NCI-H2107 treated with DMSO at 0.1 percent for 48 hours (cell line): ENCODE data around the gene IL27RA.
"Not testable (repeated sequence)": the region's sequence is repeated elsewhere in the genome, so short reads cannot be mapped to it uniquely, and the experiment has no call there.

Experiments
- DNase-seq: peaks from one replicate; lab custom pipeline; 2025; ENCODE audit not compliant: unreplicated experiment; lab: John Stamatoyannopoulos, UW

IL27RA gene

DNA sequence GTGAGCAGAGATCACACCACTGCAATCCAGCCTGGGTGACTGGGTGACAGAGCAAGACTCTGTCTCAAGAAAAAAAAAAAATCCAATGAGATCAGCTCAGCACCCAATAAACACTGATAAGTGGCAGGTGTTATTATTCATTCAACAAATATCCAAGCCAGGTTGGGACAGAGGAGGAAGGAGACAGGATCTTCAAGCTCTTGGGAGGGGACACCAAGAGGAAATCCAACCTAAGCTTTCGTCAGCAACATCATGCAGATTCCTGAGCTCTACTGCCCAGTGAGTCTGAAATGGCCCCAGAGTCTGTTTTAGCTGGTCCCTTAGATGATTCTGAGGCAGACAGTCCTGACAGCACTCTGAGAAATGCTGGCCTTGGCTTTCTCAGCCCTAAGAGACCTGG, 33.1 kb upstream of the IL27RA start:
- DNase-seq = no peak

- no peak for DNase-seq
These were observed 32.5 kb upstream of the IL27RA start for GRCh38 chr19:13999085-13999484.

DNA sequence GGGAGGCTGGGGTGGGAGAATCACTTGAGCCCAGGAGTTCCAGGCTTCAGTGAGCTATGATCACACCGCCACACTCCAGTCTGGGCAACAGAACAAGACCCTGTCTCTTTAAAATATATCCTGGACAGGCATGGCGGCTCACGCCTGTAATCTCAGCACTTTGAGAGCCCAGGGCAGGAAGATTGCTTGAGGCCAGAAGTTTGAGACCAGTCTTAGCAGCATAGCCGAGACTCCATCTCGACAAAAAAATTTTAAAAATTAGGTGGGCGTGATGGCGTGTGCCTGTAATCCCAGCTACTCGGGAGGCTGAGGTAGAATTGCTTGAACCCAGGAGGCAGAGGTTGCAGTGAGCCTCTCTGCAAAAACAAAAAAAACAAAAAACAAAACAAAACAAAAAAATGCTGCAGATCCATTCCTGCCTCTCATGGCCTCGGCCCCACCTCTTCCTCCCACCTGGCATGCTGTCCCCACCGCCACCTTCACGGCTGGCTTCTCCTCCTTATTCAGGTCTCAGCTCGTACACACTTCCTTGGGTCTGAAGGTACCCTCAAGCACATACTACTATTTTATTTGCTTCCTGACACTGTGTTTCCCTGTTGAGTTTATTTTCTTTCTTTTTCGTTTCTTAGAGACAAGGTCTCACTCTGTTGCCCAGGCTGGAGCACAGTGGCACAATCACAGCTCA, 30.7 kb upstream of the IL27RA start:
- DNase-seq = no peak

GRCh38 chr19:14002571-14003250, 28.9 kb upstream of the IL27RA start:
- DNase-seq = no peak

DNA sequence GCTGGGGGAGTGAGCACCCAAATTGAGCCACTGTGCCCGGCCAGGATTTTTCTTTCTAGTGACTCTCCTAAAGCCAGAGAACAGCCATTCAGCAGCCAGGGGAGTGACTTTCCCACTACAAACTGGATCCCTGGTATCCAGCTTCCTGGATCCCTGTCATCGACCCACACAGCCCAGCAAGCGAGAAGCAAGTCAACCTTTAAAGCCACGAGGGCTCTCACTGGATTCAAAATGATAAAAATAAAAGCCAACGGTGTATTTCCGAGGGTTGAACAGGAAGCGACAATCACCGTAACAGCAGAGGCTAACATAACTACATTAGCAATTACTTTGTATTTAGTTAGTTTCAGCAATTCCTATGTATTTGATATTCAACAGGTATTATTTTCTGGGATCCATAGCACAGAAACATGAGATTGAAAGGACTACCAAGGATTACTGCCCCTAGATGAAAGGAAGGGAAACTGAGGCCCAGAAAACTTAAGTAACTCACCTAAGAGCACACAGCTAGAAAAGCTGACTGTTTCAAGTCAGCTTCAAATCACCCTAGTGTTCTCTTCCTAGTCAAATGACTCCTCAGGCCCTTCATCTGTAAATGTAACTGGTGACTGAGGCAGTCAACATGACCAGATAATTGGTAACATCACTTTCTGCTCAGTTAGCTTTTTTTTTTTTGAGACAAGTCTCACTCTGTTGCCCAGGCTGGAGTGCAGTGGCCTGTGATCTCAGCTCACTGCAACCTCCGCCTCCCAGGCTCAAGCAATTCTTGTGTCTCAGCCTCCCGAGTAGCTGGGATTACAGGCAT, 28.1 kb upstream of the IL27RA start:
- DNase-seq = no peak

- no peak for DNase-seq
These were observed 26.8 kb upstream of the IL27RA start for GRCh38 chr19:14004619-14005348.

GRCh38 chr19:14005349-14006084, 26.0 kb upstream of the IL27RA start:
- DNase-seq = no peak

- peak; percentile 100 for DNase-seq
These were observed 25.3 kb upstream of the IL27RA start, which contains the start of gene RFX1 for GRCh38 chr19:14006085-14006765. RFX1 (minus strand) TSS chr19:14006320; CDS start chr19:13993843, 12,477 bp downstream.

DNA sequence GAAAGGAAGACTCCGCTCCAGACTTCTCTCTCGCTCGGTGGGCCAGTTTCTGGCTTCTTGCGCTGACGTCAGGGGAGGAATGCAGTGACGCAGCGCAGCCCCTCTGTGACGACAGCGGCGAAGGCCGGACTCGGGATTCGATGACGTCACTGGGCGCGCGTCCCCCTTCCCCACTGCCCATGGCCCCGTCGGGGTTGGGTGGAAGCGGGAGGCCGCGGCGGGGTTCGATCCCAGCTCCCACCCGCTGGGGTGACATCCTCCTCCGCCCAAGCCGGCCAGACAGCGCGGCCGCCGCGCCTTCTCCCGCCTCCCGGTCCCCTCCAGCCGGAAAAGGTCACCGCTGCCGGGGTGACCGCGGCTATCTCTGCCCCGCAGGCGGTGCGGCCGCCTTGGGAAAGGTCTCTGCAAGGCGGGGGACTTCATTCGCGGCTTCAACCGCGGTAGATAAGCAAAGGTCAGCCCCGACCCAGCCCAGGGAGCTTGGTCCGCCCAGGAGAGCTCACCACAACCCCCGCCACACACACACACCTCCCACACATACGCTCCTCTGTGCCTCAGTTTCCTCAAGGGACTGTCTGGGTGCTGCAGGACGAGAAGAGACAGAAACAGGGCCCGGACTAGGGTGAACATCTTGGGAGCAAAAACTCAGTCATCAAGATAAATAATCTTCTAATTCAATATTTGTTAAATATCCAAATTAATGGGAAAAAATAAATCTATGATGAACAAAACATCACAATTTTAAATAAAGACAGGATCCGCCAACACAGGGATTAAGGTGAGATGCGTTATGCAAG, 24.6 kb upstream of the IL27RA start:
- DNase-seq = no peak

- DNase-seq = no peak
These were observed 19.1 kb upstream of the IL27RA start for GRCh38 chr19:14012378-14012915.

- no peak for DNase-seq
These were observed 16.0 kb upstream of the IL27RA start for GRCh38 chr19:14015524-14016035.

DNA sequence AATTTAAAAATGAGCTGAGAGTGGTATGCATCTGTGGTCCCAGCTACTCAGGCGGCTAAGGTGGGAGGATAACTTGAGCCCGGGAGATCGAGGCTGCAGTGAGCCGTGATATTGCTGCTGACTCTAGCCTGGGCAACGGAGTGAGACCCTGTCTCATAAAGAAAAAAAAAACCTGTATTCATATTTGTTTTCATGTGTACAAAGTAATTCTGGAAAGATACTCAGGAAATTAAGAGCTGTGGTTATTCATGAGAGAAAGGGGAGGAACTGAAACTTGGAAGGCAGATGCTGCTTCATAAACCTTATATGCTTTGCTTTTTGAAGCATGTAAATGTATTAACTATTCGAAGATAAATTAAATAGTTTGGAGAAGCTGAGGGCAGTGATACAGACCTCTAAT, 12.5 kb upstream of the IL27RA start:
- no peak for DNase-seq

DNA sequence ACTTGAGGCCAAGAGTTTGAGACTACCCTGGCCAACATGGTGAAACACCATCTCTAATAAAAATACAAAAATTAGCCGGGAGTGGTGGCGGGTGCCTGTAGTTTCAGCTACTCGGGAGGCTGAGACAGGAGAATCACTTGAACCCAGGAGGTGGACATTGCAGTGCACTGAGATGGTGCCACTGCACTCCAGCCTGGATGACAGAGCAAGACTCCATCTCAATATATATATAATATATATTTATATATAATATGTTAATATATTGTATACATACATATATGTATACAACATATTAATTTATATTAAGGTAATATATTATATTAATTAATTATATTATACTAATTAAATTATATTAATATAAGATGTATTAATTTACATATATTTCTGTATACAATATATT, 11.8 kb upstream of the IL27RA start:
- not testable (repeated sequence) for DNase-seq

GRCh38 chr19:14021474-14021873, 10.1 kb upstream of the IL27RA start:
- no peak for DNase-seq

DNA sequence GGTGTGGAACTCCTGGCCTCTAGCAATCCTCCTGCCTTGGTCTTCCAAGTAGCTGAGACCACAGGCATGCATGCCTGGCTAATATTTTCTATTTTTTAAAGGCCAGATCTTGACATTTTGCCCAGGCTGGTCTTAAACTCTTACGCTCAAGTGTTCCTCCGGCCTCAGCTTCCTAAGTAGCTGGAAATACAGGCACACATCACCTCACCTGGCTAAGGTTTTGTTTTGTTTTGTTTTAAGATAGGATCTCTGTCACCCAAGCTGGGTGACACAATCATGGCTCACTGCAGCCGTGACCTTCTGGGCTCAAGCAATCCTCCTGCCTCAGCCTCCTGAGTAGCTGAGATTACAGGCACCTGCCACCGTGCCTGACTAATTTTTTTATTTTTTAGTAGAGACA, 9.1 kb upstream of the IL27RA start:
- no peak for DNase-seq

- DNase-seq = no peak
These were observed 7.9 kb upstream of the IL27RA start for GRCh38 chr19:14023404-14024235.

DNA sequence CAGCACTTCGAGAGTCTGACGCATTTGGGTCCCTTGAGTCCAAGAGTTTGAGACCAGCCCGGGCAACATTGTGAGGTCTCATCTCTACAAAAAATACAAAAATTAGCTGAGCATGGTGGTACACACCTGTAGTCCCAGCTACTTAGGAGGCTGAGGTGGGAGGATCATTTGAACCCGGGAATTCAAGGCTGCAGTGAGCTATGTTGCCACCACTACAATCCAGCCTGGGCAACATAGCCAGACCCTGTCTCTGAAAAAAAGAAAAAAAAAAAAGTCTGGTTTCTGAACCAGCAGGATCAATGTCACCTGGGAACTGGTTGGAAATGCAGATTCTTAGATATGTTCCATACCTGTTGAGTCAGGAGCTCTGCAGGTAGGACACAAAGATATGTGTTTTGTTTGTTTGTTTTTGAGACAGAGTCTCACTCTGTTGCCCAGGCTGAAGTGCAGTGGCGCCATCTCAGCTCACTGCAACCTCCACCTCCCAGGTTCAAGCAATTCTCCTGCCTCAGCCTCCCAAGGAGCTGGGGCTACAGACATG, 4.8 kb upstream of the IL27RA start:
- not testable (repeated sequence) for DNase-seq
